Adrenal gland (tissue), 5 donors: ENCODE data around the gene MYH10.

Experiments used
- POLR2A ChIP-seq, 2 donors: fragments of 450-650 bp; IDR thresholded peaks; one replicate each; pipeline ENCODE4 v1.6.1; 2017; ENCODE audit warnings: antibody characterized with exemption in 2 of 2, mild to moderate bottlenecking in 2 of 2, moderate library complexity in 1 of 2
- TF ChIP-seq, protein P1 (sequence below), 6 experiments: fragments of 450-650 bp in 4 of 6; fragments of 200-600 bp in 2 of 6; sonication (generic) in 1 of 6; IDR thresholded peaks; 1 replicate in 5 of 6; 2 replicates in 1 of 6; pipeline versions ENCODE4 v1.5.1 to v1.8.0; 2016 to 2021; ENCODE audit warnings: antibody characterized with exemption in 6 of 6, mild to moderate bottlenecking in 2 of 6, moderate library complexity in 1 of 6
- donor health status: DM: no; HTN: no; CAD: no.

DNA sequence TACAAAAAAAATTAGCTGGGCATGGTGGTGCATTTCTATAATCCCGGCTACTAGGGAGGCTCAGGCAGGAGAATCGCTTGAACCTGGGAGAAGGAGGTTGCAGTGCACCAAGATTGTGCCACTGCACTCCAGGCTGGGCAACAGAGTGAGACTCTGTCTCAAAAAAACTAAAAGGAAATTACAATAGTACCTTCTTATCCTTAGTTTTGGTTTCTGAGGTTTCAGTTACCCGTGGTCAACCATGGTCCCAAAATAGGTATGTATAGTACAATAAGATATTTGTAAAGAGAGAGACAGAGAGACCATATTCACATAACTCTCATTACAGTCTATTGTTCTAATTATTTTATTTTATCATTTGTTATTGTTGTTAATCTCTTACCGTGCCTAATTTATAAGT, 24.3 kb upstream of the MYH10 start:
- TF ChIP-seq, protein P1, sequence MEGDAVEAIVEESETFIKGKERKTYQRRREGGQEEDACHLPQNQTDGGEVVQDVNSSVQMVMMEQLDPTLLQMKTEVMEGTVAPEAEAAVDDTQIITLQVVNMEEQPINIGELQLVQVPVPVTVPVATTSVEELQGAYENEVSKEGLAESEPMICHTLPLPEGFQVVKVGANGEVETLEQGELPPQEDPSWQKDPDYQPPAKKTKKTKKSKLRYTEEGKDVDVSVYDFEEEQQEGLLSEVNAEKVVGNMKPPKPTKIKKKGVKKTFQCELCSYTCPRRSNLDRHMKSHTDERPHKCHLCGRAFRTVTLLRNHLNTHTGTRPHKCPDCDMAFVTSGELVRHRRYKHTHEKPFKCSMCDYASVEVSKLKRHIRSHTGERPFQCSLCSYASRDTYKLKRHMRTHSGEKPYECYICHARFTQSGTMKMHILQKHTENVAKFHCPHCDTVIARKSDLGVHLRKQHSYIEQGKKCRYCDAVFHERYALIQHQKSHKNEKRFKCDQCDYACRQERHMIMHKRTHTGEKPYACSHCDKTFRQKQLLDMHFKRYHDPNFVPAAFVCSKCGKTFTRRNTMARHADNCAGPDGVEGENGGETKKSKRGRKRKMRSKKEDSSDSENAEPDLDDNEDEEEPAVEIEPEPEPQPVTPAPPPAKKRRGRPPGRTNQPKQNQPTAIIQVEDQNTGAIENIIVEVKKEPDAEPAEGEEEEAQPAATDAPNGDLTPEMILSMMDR (IDR thresholded peaks at IDR 0.05), result no peak
- no peak for TF ChIP-seq POLR2A (IDR thresholded peaks at IDR 0.05)
